Head of caudate nucleus (tissue), 42 donors: ENCODE measurements around the gene MAP4K3.
"Not testable (repeated sequence)": the region's sequence is repeated elsewhere in the genome, so short reads cannot be mapped to it uniquely, and the experiment has no call there.

Experiments used
- DNase-seq, 42 donors: peaks; one replicate each; pipeline versions ENCODE4 v3.0.0 to v3.0.0-alpha.2; 2020 to 2021; ENCODE audit warnings: mixed read lengths in 7 of 42
- intact Hi-C: fragments of 100-400 bp; cut with DNase I; formaldehyde crosslinking; loops from one replicate; pipeline ENCODE4 v1.15.0; 2022

Gene MAP4K3

GRCh38 chr2:39413063-39413737, 23.9 kb downstream of the MAP4K3 start:
- intact Hi-C loops = no loop called here
- no peak for DNase-seq

GRCh38 chr2:39411181-39411944, 25.7 kb downstream of the MAP4K3 start:
- no peak for DNase-seq
- intact Hi-C loops = no loop called here

- intact Hi-C loops = no loop called here
- DNase-seq = no peak
These were observed 27.2 kb downstream of the MAP4K3 start for GRCh38 chr2:39409697-39410389.

- DNase-seq = no peak
- intact Hi-C loops = no loop called here
These were observed 28.5 kb downstream of the MAP4K3 start for GRCh38 chr2:39408351-39409136.

- no peak for DNase-seq
- intact Hi-C loops = no loop called here
These were observed 29.4 kb downstream of the MAP4K3 start for GRCh38 chr2:39407516-39408296.

- no peak for DNase-seq
- intact Hi-C loops = no loop called here
These were observed 31.7 kb downstream of the MAP4K3 start for GRCh38 chr2:39405364-39405763.

GRCh38 chr2:39403311-39403710, 33.8 kb downstream of the MAP4K3 start:
- DNase-seq = no peak
- intact Hi-C loops = no loop called here

GRCh38 chr2:39401319-39401718, 35.8 kb downstream of the MAP4K3 start:
- intact Hi-C loops = no loop called here
- no peak for DNase-seq

GRCh38 chr2:39399570-39399969, 37.5 kb downstream of the MAP4K3 start:
- intact Hi-C loops = no loop called here
- DNase-seq = no peak

- intact Hi-C loops = no loop called here
These were observed 41.8 kb downstream of the MAP4K3 start for GRCh38 chr2:39395313-39395712.

GRCh38 chr2:39394516-39394961, 42.5 kb downstream of the MAP4K3 start:
- intact Hi-C loops = no loop called here
- no peak for DNase-seq

More at GRCh38 chr2:39395313-39395712, 41.8 kb downstream of the MAP4K3 start:
- no peak for DNase-seq

GRCh38 chr2:39392672-39393071, 44.4 kb downstream of the MAP4K3 start:
- intact Hi-C loops = no loop called here
- no peak for DNase-seq

GRCh38 chr2:39390216-39390615, 46.9 kb downstream of the MAP4K3 start:
- intact Hi-C loops = no loop called here
- no peak for DNase-seq

GRCh38 chr2:39386064-39386463, 51.0 kb downstream of the MAP4K3 start:
- intact Hi-C loops = no loop called here
- DNase-seq = no peak

- no peak for DNase-seq
- intact Hi-C loops = no loop called here
These were observed 51.9 kb downstream of the MAP4K3 start for GRCh38 chr2:39385172-39385571.

GRCh38 chr2:39384071-39384470, 53.0 kb downstream of the MAP4K3 start:
- intact Hi-C loops, DNase-seq: not testable (repeated sequence)

- no peak for DNase-seq
These were observed 53.9 kb downstream of the MAP4K3 start for GRCh38 chr2:39383146-39383545.

GRCh38 chr2:39381653-39382052, 55.4 kb downstream of the MAP4K3 start:
- DNase-seq = no peak
- intact Hi-C loops = no loop called here

More at GRCh38 chr2:39383146-39383545, 53.9 kb downstream of the MAP4K3 start:
- intact Hi-C loops = no loop called here
